Activated T-cell treated with anti-CD3 and anti-CD28 coated beads for 4 hours (primary cell): ENCODE results near the gene MPP1.
"Not testable (repeated sequence)": the region's sequence is repeated elsewhere in the genome, so short reads cannot be mapped to it uniquely, and the experiment has no call there.

Source experiments
- DNase-seq: peaks from one replicate; pipeline ENCODE4 v3.0.0-alpha.2; 2020

MPP1 gene

GRCh38 chrX:154804957-154805695 is at the start of gene MPP1:
Gene MPP1, minus strand, starts transcription at chrX:154805485. Its CDS starts 112 bp downstream, at chrX:154805373.
- peak; percentile 59 for DNase-seq

- no peak for DNase-seq
These were observed 45.8 kb upstream of the MPP1 start for GRCh38 chrX:154850957-154851611.

- no peak for DNase-seq
These were observed 35.6 kb upstream of the MPP1 start for GRCh38 chrX:154840856-154841255.

GRCh38 chrX:154836163-154836562 is 30.9 kb upstream of the MPP1 start:
- DNase-seq, result no peak

- DNase-seq, result no peak
These were observed 29.3 kb upstream of the MPP1 start, which contains the start of gene SMIM9 for GRCh38 chrX:154834562-154834961. Gene SMIM9, minus strand, starts transcription at chrX:154834662. Its CDS starts 3,806 bp downstream, at chrX:154830856.

- no peak for DNase-seq
These were observed 28.5 kb upstream of the MPP1 start for GRCh38 chrX:154833746-154834274.

GRCh38 chrX:154829926-154830442 is 24.7 kb upstream of the MPP1 start:
- DNase-seq, result no peak

- no peak for DNase-seq
These were observed 23.8 kb upstream of the MPP1 start for GRCh38 chrX:154829134-154829533.

- DNase-seq, result no peak
These were observed 22.7 kb upstream of the MPP1 start for GRCh38 chrX:154828016-154828408.

- DNase-seq, result no peak
These were observed 22.1 kb upstream of the MPP1 start for GRCh38 chrX:154827194-154828015.

- DNase-seq, result not testable (repeated sequence)
These were observed 20.3 kb upstream of the MPP1 start for GRCh38 chrX:154825586-154825985.

GRCh38 chrX:154824638-154825037 is 19.4 kb upstream of the MPP1 start:
- DNase-seq, result no peak

GRCh38 chrX:154822029-154822428 is 16.7 kb upstream of the MPP1 start:
- DNase-seq, result no peak

- no peak for DNase-seq
These were observed 16.2 kb upstream of the MPP1 start for GRCh38 chrX:154821523-154821922.

- DNase-seq, result no peak
These were observed 14.6 kb upstream of the MPP1 start for GRCh38 chrX:154819771-154820341.

- no peak for DNase-seq
These were observed 13.9 kb upstream of the MPP1 start for GRCh38 chrX:154818916-154819770.

GRCh38 chrX:154817048-154817618 is 11.8 kb upstream of the MPP1 start:
- DNase-seq, result not testable (repeated sequence)

GRCh38 chrX:154816326-154816898 is 11.1 kb upstream of the MPP1 start:
- DNase-seq, result not testable (repeated sequence)

- DNase-seq, result no peak
These were observed 10.1 kb upstream of the MPP1 start for GRCh38 chrX:154815274-154815818.

GRCh38 chrX:154813801-154814200 is 8.5 kb upstream of the MPP1 start:
- DNase-seq, result no peak
